Measurements from ENCODE around the gene KIRREL3. TPM values are rescaled to one million over a fixed set of nuclear protein-coding genes. Genes with fewer than 3 reads are reported as not detected.

KIRREL3 gene
- total RNA-seq, 1 donor from 2014 or later = 0.26 TPM

GRCh38 chr11:126719740-126720139, 280.8 kb downstream of the KIRREL3 start:
- Mint-ChIP-seq H3K36me3 (ENCODE audit: insufficient read depth) (no peaks in the 10 kb centered on the region), H3K27me3 (peaks cover 93% of the 10 kb centered on the region), H3K27ac (no peak overlapping the region), H3K9me3 (ENCODE audit: low read depth) (no peaks in the 10 kb centered on the region), H3K4me1 (ENCODE audit: low read depth) (no peaks in the 10 kb centered on the region), H3K4me3 (ENCODE audit: low read depth) (no peak overlapping the region)
- no peak for DNase-seq (ENCODE audit: low spot score, unreplicated experiment)
- TF ChIP-seq CTCF (IDR thresholded peaks at IDR 0.05; ENCODE audit: unreplicated experiment) = no peak

- no peaks in the 10 kb centered on the region for H3K9me3 Mint-ChIP-seq (ENCODE audit: low read depth)
- H3K36me3 Mint-ChIP-seq (ENCODE audit: insufficient read depth) = no peaks in the 10 kb centered on the region
- no peak overlapping the region for H3K27ac Mint-ChIP-seq
- no peak for DNase-seq (ENCODE audit: low spot score, unreplicated experiment)
- H3K27me3 Mint-ChIP-seq = peaks cover 93% of the 10 kb centered on the region
- no peaks in the 10 kb centered on the region for H3K4me1 Mint-ChIP-seq (ENCODE audit: low read depth)
- no peak overlapping the region for H3K4me3 Mint-ChIP-seq (ENCODE audit: low read depth)
- no peak for TF ChIP-seq CTCF (IDR thresholded peaks at IDR 0.05; ENCODE audit: unreplicated experiment)
These were observed 282.3 kb downstream of the KIRREL3 start for GRCh38 chr11:126718276-126718675.

- H3K27ac Mint-ChIP-seq = no peak overlapping the region
- H3K36me3 Mint-ChIP-seq (ENCODE audit: insufficient read depth) = no peaks in the 10 kb centered on the region
- no peaks in the 10 kb centered on the region for H3K9me3 Mint-ChIP-seq (ENCODE audit: low read depth)
- no peaks in the 10 kb centered on the region for H3K4me1 Mint-ChIP-seq (ENCODE audit: low read depth)
- peak; percentile 70 for TF ChIP-seq CTCF (IDR thresholded peaks at IDR 0.05; ENCODE audit: unreplicated experiment)
- peaks cover 89% of the 10 kb centered on the region for H3K27me3 Mint-ChIP-seq
- peak; percentile 51 for DNase-seq (ENCODE audit: low spot score, unreplicated experiment)
- H3K4me3 Mint-ChIP-seq (ENCODE audit: low read depth) = no peak overlapping the region
These were observed 284.0 kb downstream of the KIRREL3 start for GRCh38 chr11:126716456-126717083.

- Mint-ChIP-seq H3K27ac (no peak overlapping the region), H3K27me3 (peaks cover 84% of the 10 kb centered on the region), H3K4me1 (ENCODE audit: low read depth) (no peaks in the 10 kb centered on the region)
These were observed 286.8 kb downstream of the KIRREL3 start for GRCh38 chr11:126713806-126714205.

GRCh38 chr11:126711977-126712625, 288.5 kb downstream of the KIRREL3 start:
- DNase-seq (ENCODE audit: low spot score, unreplicated experiment) = no peak
- Mint-ChIP-seq H3K4me3 (ENCODE audit: low read depth) (no peak overlapping the region), H3K27me3 (peaks cover 82% of the 10 kb centered on the region), H3K9me3 (ENCODE audit: low read depth) (no peaks in the 10 kb centered on the region), H3K27ac (no peak overlapping the region), H3K36me3 (ENCODE audit: insufficient read depth) (no peaks in the 10 kb centered on the region), H3K4me1 (ENCODE audit: low read depth) (no peaks in the 10 kb centered on the region)
- no peak for TF ChIP-seq CTCF (IDR thresholded peaks at IDR 0.05; ENCODE audit: unreplicated experiment)

More at GRCh38 chr11:126713806-126714205, 286.8 kb downstream of the KIRREL3 start:
- TF ChIP-seq CTCF (IDR thresholded peaks at IDR 0.05; ENCODE audit: unreplicated experiment) = no peak
- Mint-ChIP-seq H3K36me3 (ENCODE audit: insufficient read depth) (no peaks in the 10 kb centered on the region), H3K4me3 (ENCODE audit: low read depth) (no peak overlapping the region), H3K9me3 (ENCODE audit: low read depth) (no peaks in the 10 kb centered on the region)
- DNase-seq (ENCODE audit: low spot score, unreplicated experiment) = no peak

Measured in progenitor cell of endocrine pancreas (in vitro differentiated cells).